Measurements from ENCODE around the gene ACTA1.
A peak's percentile ranks its signal among the peaks of the same experiment; 100 is the strongest.
"Not testable (repeated sequence)": the region's sequence is repeated elsewhere in the genome, so short reads cannot be mapped to it uniquely, and the experiment has no call there.

Gene ACTA1

GRCh38 chr1:229440851-229441537 lies 7.1 kb upstream of the ACTA1 start:
- no peak overlapping the region for H3K4me3 ChIP-seq (ENCODE audit: low read depth, low read length)

- no peak overlapping the region for H3K4me3 ChIP-seq (ENCODE audit: low read depth, low read length)
Measured at GRCh38 chr1:229438021-229438420, 4.1 kb upstream of the ACTA1 start.

GRCh38 chr1:229437443-229437842 lies 3.5 kb upstream of the ACTA1 start:
- H3K4me3 ChIP-seq (ENCODE audit: low read depth, low read length): no peak overlapping the region

- no peak overlapping the region for H3K4me3 ChIP-seq (ENCODE audit: low read depth, low read length)
Measured at GRCh38 chr1:229436201-229436600, 2.3 kb upstream of the ACTA1 start.

- H3K4me3 ChIP-seq (ENCODE audit: low read depth, low read length): peak overlapping the region; percentile 61
Measured at GRCh38 chr1:229434641-229435051, 752 bp upstream of the ACTA1 start.

GRCh38 chr1:229433364-229434004 lies 410 bp downstream of the ACTA1 start:
- no peak overlapping the region for H3K4me3 ChIP-seq (ENCODE audit: low read depth, low read length)

GRCh38 chr1:229432905-229433304 lies 989 bp downstream of the ACTA1 start:
- H3K4me3 ChIP-seq (ENCODE audit: low read depth, low read length): no peak overlapping the region

GRCh38 chr1:229432116-229432461 lies 1.8 kb downstream of the ACTA1 start:
- no peak overlapping the region for H3K4me3 ChIP-seq (ENCODE audit: low read depth, low read length)

GRCh38 chr1:229431284-229432115 lies 2.4 kb downstream of the ACTA1 start:
- no peak overlapping the region for H3K4me3 ChIP-seq (ENCODE audit: low read depth, low read length)

GRCh38 chr1:229430761-229431283 lies 3.1 kb downstream of the ACTA1 start:
- no peak overlapping the region for H3K4me3 ChIP-seq (ENCODE audit: low read depth, low read length)

- H3K4me3 ChIP-seq (ENCODE audit: low read depth, low read length): no peak overlapping the region
Measured at GRCh38 chr1:229428256-229428655, 5.6 kb downstream of the ACTA1 start.

GRCh38 chr1:229427572-229427971 lies 6.3 kb downstream of the ACTA1 start:
- no peak overlapping the region for H3K4me3 ChIP-seq (ENCODE audit: low read depth, low read length)

- H3K4me3 ChIP-seq (ENCODE audit: low read depth, low read length): no peak overlapping the region
Measured at GRCh38 chr1:229425564-229426159, 8.2 kb downstream of the ACTA1 start.

GRCh38 chr1:229420765-229421164 lies 13.1 kb downstream of the ACTA1 start:
- H3K4me3 ChIP-seq (ENCODE audit: low read depth, low read length): no peak overlapping the region

- H3K4me3 ChIP-seq (ENCODE audit: low read depth, low read length): no peak overlapping the region
Measured at GRCh38 chr1:229420224-229420623, 13.7 kb downstream of the ACTA1 start.

- H3K4me3 ChIP-seq (ENCODE audit: low read depth, low read length): not testable (repeated sequence)
Measured at GRCh38 chr1:229418586-229418985, 15.3 kb downstream of the ACTA1 start.

GRCh38 chr1:229412810-229413209 lies 21.1 kb downstream of the ACTA1 start:
- H3K4me3 ChIP-seq (ENCODE audit: low read depth, low read length): not testable (repeated sequence)

- H3K4me3 ChIP-seq (ENCODE audit: low read depth, low read length): no peak overlapping the region
Measured at GRCh38 chr1:229412056-229412455, 21.8 kb downstream of the ACTA1 start.

- no peak overlapping the region for H3K4me3 ChIP-seq (ENCODE audit: low read depth, low read length)
Measured at GRCh38 chr1:229411434-229412055, 22.3 kb downstream of the ACTA1 start.

GRCh38 chr1:229410692-229411433 lies 23.0 kb downstream of the ACTA1 start:
- no peak overlapping the region for H3K4me3 ChIP-seq (ENCODE audit: low read depth, low read length)
